Measurements from ENCODE around the gene AP2B1.

Gene AP2B1

GRCh38 chr17:35588196-35588920 is 1.2 kb downstream of the AP2B1 start (continued):
- no peak for TF ChIP-seq CTCF (tag by site-specific recombination; IDR thresholded peaks at IDR 0.05)
- peak; percentile 59; the same call in 1 of the 2 replicates for TF ChIP-seq INSM2 (tag by site-specific recombination; IDR thresholded peaks at IDR 0.05)
- TF ChIP-seq ZNF560 (tag by site-specific recombination; IDR thresholded peaks at IDR 0.05; ENCODE audit: borderline replicate concordance): no peak
- peak; percentile 59; the same call in 1 of the 2 replicates for TF ChIP-seq KLF8 (tag by site-specific recombination; IDR thresholded peaks at IDR 0.05)
- TF ChIP-seq ZNF621 (tag by site-specific recombination; IDR thresholded peaks at IDR 0.05): no peak
- no peak for TF ChIP-seq ZNF174 (tag by site-specific recombination; IDR thresholded peaks at IDR 0.05)
- no peak for TF ChIP-seq SP3 (tag by site-specific recombination; IDR thresholded peaks at IDR 0.05)
- TF ChIP-seq ZNF600 (tag by site-specific recombination; IDR thresholded peaks at IDR 0.05): peak; percentile 52; the same call in 1 of the 2 replicates
- 0 out of 2 replicates have a peak, but pooled peaks have one; percentile 34 for TF ChIP-seq PRDM4 (tag by site-specific recombination; IDR thresholded peaks at IDR 0.05)
- TF ChIP-seq KLF16 (tag by site-specific recombination; IDR thresholded peaks at IDR 0.05): no peak
- TF ChIP-seq ZNF211 (tag by site-specific recombination; IDR thresholded peaks at IDR 0.05; ENCODE audit: low read depth): no peak
- no peak for TF ChIP-seq ZNF114 (tag by site-specific recombination; IDR thresholded peaks at IDR 0.05)
- TF ChIP-seq SCRT1 (tag by site-specific recombination; IDR thresholded peaks at IDR 0.05; ENCODE audit: borderline replicate concordance): no peak
- no peak for TF ChIP-seq ZNF302 (tag by site-specific recombination; IDR thresholded peaks at IDR 0.05; ENCODE audit: low read depth)
- TF ChIP-seq EGR2 (tag by site-specific recombination; IDR thresholded peaks at IDR 0.05; ENCODE audit: low read depth): no peak
- TF ChIP-seq ZFP37 (tag by site-specific recombination; IDR thresholded peaks at IDR 0.05): no peak
- no peak for TF ChIP-seq ZNF692 (tag by site-specific recombination; IDR thresholded peaks at IDR 0.05)
- no peak for TF ChIP-seq ZNF521 (tag by site-specific recombination; IDR thresholded peaks at IDR 0.05)
- TF ChIP-seq ZSCAN30 (tag by site-specific recombination; IDR thresholded peaks at IDR 0.05): no peak
- TF ChIP-seq ZSCAN18 (tag by site-specific recombination; IDR thresholded peaks at IDR 0.05): no peak
- no peak for TF ChIP-seq ZNF416 (tag by site-specific recombination; IDR thresholded peaks at IDR 0.05)
- TF ChIP-seq KLF10 (tag by site-specific recombination; IDR thresholded peaks at IDR 0.05): peak; percentile 60; the same call in 1 of the 2 replicates
- no peak for TF ChIP-seq ZNF140 (tag by site-specific recombination; IDR thresholded peaks at IDR 0.05)
- no peak for TF ChIP-seq ZNF785 (tag by site-specific recombination; IDR thresholded peaks at IDR 0.05)
- TF ChIP-seq ZNF548 (tag by site-specific recombination; IDR thresholded peaks at IDR 0.05): no peak
- TF ChIP-seq ZNF561 (tag by site-specific recombination; IDR thresholded peaks at IDR 0.05; ENCODE audit: borderline replicate concordance): peak; percentile 55; the same call in 1 of the 2 replicates
- TF ChIP-seq ZNF830 (tag by site-specific recombination; IDR thresholded peaks at IDR 0.05; ENCODE audit: low read depth): no peak
- no peak for TF ChIP-seq ZNF354C (tag by site-specific recombination; IDR thresholded peaks at IDR 0.05; ENCODE audit: borderline replicate concordance, low read depth)
- TF ChIP-seq ZNF324 (tag by site-specific recombination; IDR thresholded peaks at IDR 0.05): peak; percentile 12; the same call in 1 of the 2 replicates
- TF ChIP-seq FEZF1 (tag by site-specific recombination; IDR thresholded peaks at IDR 0.05): peak; percentile 35; the same call in 1 of the 2 replicates
- no peak for TF ChIP-seq ZNF664 (tag by site-specific recombination; IDR thresholded peaks at IDR 0.05)
- TF ChIP-seq RBAK (tag by site-specific recombination; IDR thresholded peaks at IDR 0.05): no peak
